Chondrocyte (in vitro differentiated cells): ENCODE measurements around the gene MALRD1. TPM values are rescaled to one million over a fixed set of nuclear protein-coding genes. Genes with fewer than 3 reads are reported as not detected.
A peak's percentile ranks its signal among the peaks of the same experiment; 100 is the strongest.

Experiments
- DNase-seq: peaks from one replicate; pipeline ENCODE4 v3.0.0; 2021; ENCODE audit warnings: mixed read lengths, low spot score
- H3K27ac Mint-ChIP-seq: one replicate; pipeline ENCODE4 v1.8.0; 2021; ENCODE audit warnings: mild to moderate bottlenecking, moderate library complexity, mixed read lengths; ENCODE audit not compliant: unreplicated experiment
- H3K27me3 Mint-ChIP-seq: 2 replicates; pipeline ENCODE4 v1.8.0; 2021; ENCODE audit warnings: low read depth, mixed read lengths
- H3K36me3 Mint-ChIP-seq: 2 replicates; pipeline ENCODE4 v1.8.0; 2021; ENCODE audit warnings: low read depth, mixed read lengths
- H3K4me1 Mint-ChIP-seq: 2 replicates; pipeline ENCODE4 v1.8.0; 2021; ENCODE audit warnings: low read depth, mild to moderate bottlenecking, mixed read lengths
- H3K4me3 Mint-ChIP-seq: one replicate; pipeline ENCODE4 v1.8.0; 2021; ENCODE audit warnings: mild to moderate bottlenecking, moderate library complexity, mixed read lengths; ENCODE audit not compliant: unreplicated experiment
- H3K9me3 Mint-ChIP-seq: 2 replicates; pipeline ENCODE4 v1.8.0; 2021; ENCODE audit warnings: low read depth, mixed read lengths
- total RNA-seq: library from RNA; stranded (reverse); gene quantifications from 3 replicates; pipeline ENCODE4 v1.2.1, GENCODE V29; 2021
- TF ChIP-seq, protein P1 (sequence below): fragments of 200-600 bp; sonication (generic); IDR thresholded peaks from 2 replicates; pipeline ENCODE4 v1.5.0; 2021; ENCODE audit warnings: antibody characterized with exemption, mild to moderate bottlenecking, moderate library complexity

Gene MALRD1
- total RNA-seq, 1 donor from 2014 or later: 0.27 TPM

GRCh38 chr10:19518109-19518508 is 469.5 kb downstream of the MALRD1 start:
- H3K4me3 Mint-ChIP-seq: no peak overlapping the region
- TF ChIP-seq, protein P1, sequence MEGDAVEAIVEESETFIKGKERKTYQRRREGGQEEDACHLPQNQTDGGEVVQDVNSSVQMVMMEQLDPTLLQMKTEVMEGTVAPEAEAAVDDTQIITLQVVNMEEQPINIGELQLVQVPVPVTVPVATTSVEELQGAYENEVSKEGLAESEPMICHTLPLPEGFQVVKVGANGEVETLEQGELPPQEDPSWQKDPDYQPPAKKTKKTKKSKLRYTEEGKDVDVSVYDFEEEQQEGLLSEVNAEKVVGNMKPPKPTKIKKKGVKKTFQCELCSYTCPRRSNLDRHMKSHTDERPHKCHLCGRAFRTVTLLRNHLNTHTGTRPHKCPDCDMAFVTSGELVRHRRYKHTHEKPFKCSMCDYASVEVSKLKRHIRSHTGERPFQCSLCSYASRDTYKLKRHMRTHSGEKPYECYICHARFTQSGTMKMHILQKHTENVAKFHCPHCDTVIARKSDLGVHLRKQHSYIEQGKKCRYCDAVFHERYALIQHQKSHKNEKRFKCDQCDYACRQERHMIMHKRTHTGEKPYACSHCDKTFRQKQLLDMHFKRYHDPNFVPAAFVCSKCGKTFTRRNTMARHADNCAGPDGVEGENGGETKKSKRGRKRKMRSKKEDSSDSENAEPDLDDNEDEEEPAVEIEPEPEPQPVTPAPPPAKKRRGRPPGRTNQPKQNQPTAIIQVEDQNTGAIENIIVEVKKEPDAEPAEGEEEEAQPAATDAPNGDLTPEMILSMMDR: no peak
- H3K9me3 Mint-ChIP-seq: peaks cover 6% of the 10 kb centered on the region
- H3K27ac Mint-ChIP-seq: no peak overlapping the region
- H3K4me1 Mint-ChIP-seq: no peaks in the 10 kb centered on the region
- no peaks in the 10 kb centered on the region for H3K36me3 Mint-ChIP-seq
- no peak for DNase-seq
- H3K27me3 Mint-ChIP-seq: peaks cover 10% of the 10 kb centered on the region

DNA sequence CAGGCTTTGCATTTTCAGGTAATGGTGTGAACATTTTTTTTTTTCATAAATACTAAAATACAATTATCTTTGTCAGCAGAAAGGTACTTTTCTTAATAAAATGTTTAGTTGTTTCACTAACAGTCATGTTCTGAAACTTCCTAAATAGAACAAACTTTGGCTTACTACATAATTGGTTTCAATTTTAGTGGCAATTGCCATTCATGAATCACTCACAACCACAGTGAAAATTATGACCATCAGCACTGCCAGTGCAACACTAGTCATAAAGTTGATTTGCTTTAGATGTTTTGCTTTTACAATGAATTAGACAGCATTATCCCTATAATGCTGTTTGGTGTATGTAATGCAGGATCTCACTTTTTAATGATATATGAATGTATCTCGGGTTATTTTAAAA is 470.0 kb downstream of the MALRD1 start:
- H3K36me3 Mint-ChIP-seq: no peaks in the 10 kb centered on the region
- H3K4me3 Mint-ChIP-seq: no peak overlapping the region
- TF ChIP-seq, protein P1: no peak
- DNase-seq: no peak
- H3K27ac Mint-ChIP-seq: no peak overlapping the region
- H3K27me3 Mint-ChIP-seq: peaks cover 12% of the 10 kb centered on the region
- no peaks in the 10 kb centered on the region for H3K4me1 Mint-ChIP-seq
- peaks cover 5% of the 10 kb centered on the region for H3K9me3 Mint-ChIP-seq

DNA sequence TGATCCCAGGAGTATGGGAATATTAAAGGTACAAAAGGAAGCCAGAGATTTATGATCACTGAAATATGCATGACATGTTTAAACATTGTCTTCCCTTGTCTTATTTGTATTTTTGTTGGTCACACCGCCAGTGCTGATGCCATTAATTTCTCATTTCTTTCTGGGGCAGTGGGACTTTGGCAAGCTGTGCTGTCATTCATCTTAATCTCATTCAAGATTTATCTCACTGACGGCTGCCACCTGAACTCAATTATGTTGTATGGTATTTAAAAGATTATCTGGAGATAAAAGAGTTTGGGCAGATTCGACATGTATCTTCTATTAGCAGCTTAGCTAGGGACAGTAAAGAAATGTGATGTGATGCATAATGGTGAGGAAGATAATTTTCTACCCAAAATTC is 482.7 kb downstream of the MALRD1 start:
- H3K36me3 Mint-ChIP-seq: no peaks in the 10 kb centered on the region
- H3K27me3 Mint-ChIP-seq: no peaks in the 10 kb centered on the region
- H3K4me3 Mint-ChIP-seq: no peak overlapping the region
- no peak for DNase-seq
- peaks cover 3% of the 10 kb centered on the region for H3K4me1 Mint-ChIP-seq
- H3K27ac Mint-ChIP-seq: no peak overlapping the region
- H3K9me3 Mint-ChIP-seq: no peaks in the 10 kb centered on the region
- TF ChIP-seq, protein P1: no peak

- no peaks in the 10 kb centered on the region for H3K36me3 Mint-ChIP-seq
- TF ChIP-seq, protein P1: no peak
- H3K27me3 Mint-ChIP-seq: no peaks in the 10 kb centered on the region
- H3K4me1 Mint-ChIP-seq: peaks cover 3% of the 10 kb centered on the region
- H3K4me3 Mint-ChIP-seq: no peak overlapping the region
- peak overlapping the region; percentile 15 for H3K27ac Mint-ChIP-seq
- DNase-seq: no peak
- no peaks in the 10 kb centered on the region for H3K9me3 Mint-ChIP-seq
Observed at GRCh38 chr10:19532411-19532810, 483.8 kb downstream of the MALRD1 start.

DNA sequence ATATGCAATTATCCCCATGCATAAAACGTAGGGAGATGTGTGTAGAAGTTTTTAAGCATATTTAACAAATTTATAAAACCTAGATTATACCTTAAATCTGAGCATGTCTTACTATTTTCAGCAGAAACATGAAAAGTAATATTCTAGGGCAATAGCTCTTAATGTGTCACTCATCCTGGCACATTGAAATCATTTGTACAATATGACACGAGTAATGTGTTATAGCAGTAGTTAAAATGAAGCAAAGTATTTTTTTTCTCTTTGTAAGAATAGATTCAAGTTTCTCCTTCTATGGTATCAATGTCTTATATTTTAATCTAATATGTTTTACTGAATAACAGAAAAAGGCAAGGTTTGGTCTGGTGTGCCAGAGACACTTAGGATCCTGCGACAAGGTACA is 492.7 kb downstream of the MALRD1 start:
- TF ChIP-seq, protein P1: no peak
- Mint-ChIP-seq H3K36me3 (no peaks in the 10 kb centered on the region), H3K4me1 (no peaks in the 10 kb centered on the region), H3K27me3 (peaks cover 2% of the 10 kb centered on the region), H3K9me3 (peaks cover 6% of the 10 kb centered on the region), H3K4me3 (no peak overlapping the region), H3K27ac (no peak overlapping the region)
- no peak for DNase-seq
